ENCODE data around the gene LMX1B. TPM values are rescaled to one million over a fixed set of nuclear protein-coding genes. Genes with fewer than 3 reads are reported as not detected.

Gene LMX1B
- polyA plus RNA-seq, 1 donor from 2014 or later, result not detected

GRCh38 chr9:126700903-126701812 is 87.4 kb downstream of the LMX1B start:
- no peaks in the 10 kb centered on the region for H3F3A ChIP-seq (ENCODE audit: insufficient read depth, low read length, poor library complexity, severe bottlenecking)
- no peak overlapping the region for H3K4me2 ChIP-seq (ENCODE audit: low read length)
- no peak overlapping the region for H2AFZ ChIP-seq (ENCODE audit: low read depth, low read length)
- H3K4me3 ChIP-seq (ENCODE audit: low read length), result no peak overlapping the region
- peaks cover 5% of the 10 kb centered on the region for H3K27me3 ChIP-seq (ENCODE audit: insufficient read depth, low read depth, low read length)
- no peaks in the 10 kb centered on the region for H3K79me2 ChIP-seq (replicated peaks; ENCODE audit: insufficient read depth, low read length)
- H3K9me3 ChIP-seq (ENCODE audit: low read length), result no peaks in the 10 kb centered on the region
- no peak overlapping the region for H3K9ac ChIP-seq (ENCODE audit: low read length)
- H4K20me1 ChIP-seq (ENCODE audit: insufficient read depth), result no peaks in the 10 kb centered on the region
- H3K27ac ChIP-seq (ENCODE audit: low read length), result no peak overlapping the region
- H3K36me3 ChIP-seq (ENCODE audit: insufficient read depth, low read length), result no peaks in the 10 kb centered on the region
- H3K9me2 ChIP-seq (ENCODE audit: insufficient read depth, low read length), result no peaks in the 10 kb centered on the region
- TF ChIP-seq RAD21 (conservative IDR thresholded peaks at IDR 0.05) (no peak), SMC3 (conservative IDR thresholded peaks at IDR 0.05; ENCODE audit: poor library complexity) (no peak), MXI1 (conservative IDR thresholded peaks at IDR 0.05; ENCODE audit: poor library complexity, severe bottlenecking) (no peak), CTCF (IDR thresholded peaks at IDR 0.05; ENCODE audit: poor library complexity, severe bottlenecking) (no peak), TAF1 (IDR thresholded peaks at IDR 0.05; ENCODE audit: low read depth) (no peak), POLR2AphosphoS5 (IDR thresholded peaks at IDR 0.05) (no peak), EP300 (conservative IDR thresholded peaks at IDR 0.05; ENCODE audit: poor library complexity, severe bottlenecking) (no peak), EZH2 (IDR thresholded peaks at IDR 0.05; ENCODE audit: borderline replicate concordance, insufficient read depth, low read length, poor library complexity, severe bottlenecking) (no peak), REST (IDR thresholded peaks at IDR 0.05; ENCODE audit: borderline replicate concordance) (no peak)

GRCh38 chr9:126701813-126702140 is 88.0 kb downstream of the LMX1B start:
- no peak overlapping the region for H2AFZ ChIP-seq (ENCODE audit: low read depth, low read length)
- no peak overlapping the region for H3K9ac ChIP-seq (ENCODE audit: low read length)
- H3F3A ChIP-seq (ENCODE audit: insufficient read depth, low read length, poor library complexity, severe bottlenecking), result no peaks in the 10 kb centered on the region
- TF ChIP-seq MXI1 (conservative IDR thresholded peaks at IDR 0.05; ENCODE audit: poor library complexity, severe bottlenecking), result no peak
- no peak for TF ChIP-seq POLR2AphosphoS5 (IDR thresholded peaks at IDR 0.05)
- TF ChIP-seq RAD21 (conservative IDR thresholded peaks at IDR 0.05), result no peak
- no peak for TF ChIP-seq EP300 (conservative IDR thresholded peaks at IDR 0.05; ENCODE audit: poor library complexity, severe bottlenecking)
- TF ChIP-seq SMC3 (conservative IDR thresholded peaks at IDR 0.05; ENCODE audit: poor library complexity), result no peak
- no peak for TF ChIP-seq TAF1 (IDR thresholded peaks at IDR 0.05; ENCODE audit: low read depth)
- no peak for TF ChIP-seq REST (IDR thresholded peaks at IDR 0.05; ENCODE audit: borderline replicate concordance)
- no peak for TF ChIP-seq EZH2 (IDR thresholded peaks at IDR 0.05; ENCODE audit: borderline replicate concordance, insufficient read depth, low read length, poor library complexity, severe bottlenecking)
- TF ChIP-seq CTCF (IDR thresholded peaks at IDR 0.05; ENCODE audit: poor library complexity, severe bottlenecking), result no peak
- no peaks in the 10 kb centered on the region for H4K20me1 ChIP-seq (ENCODE audit: insufficient read depth)
- no peak overlapping the region for H3K4me3 ChIP-seq (ENCODE audit: low read length)
- H3K27me3 ChIP-seq (ENCODE audit: insufficient read depth, low read depth, low read length), result peaks cover 5% of the 10 kb centered on the region
- H3K4me2 ChIP-seq (ENCODE audit: low read length), result no peak overlapping the region
- H3K9me3 ChIP-seq (ENCODE audit: low read length), result no peaks in the 10 kb centered on the region
- H3K9me2 ChIP-seq (ENCODE audit: insufficient read depth, low read length), result no peaks in the 10 kb centered on the region
- H3K79me2 ChIP-seq (replicated peaks; ENCODE audit: insufficient read depth, low read length), result no peaks in the 10 kb centered on the region
- no peaks in the 10 kb centered on the region for H3K36me3 ChIP-seq (ENCODE audit: insufficient read depth, low read length)
- no peak overlapping the region for H3K27ac ChIP-seq (ENCODE audit: low read length)

All from neural cell (in vitro differentiated cells).